T-helper 22 cell (primary cell): ENCODE results near the gene NTRK1.
A peak's percentile ranks its signal among the peaks of the same experiment; 100 is the strongest.

Source experiments
- DNase-seq: peaks from one replicate; pipeline ENCODE4 v3.0.0-alpha.2; 2020; ENCODE audit warnings: low read depth

The NTRK1 gene

DNA sequence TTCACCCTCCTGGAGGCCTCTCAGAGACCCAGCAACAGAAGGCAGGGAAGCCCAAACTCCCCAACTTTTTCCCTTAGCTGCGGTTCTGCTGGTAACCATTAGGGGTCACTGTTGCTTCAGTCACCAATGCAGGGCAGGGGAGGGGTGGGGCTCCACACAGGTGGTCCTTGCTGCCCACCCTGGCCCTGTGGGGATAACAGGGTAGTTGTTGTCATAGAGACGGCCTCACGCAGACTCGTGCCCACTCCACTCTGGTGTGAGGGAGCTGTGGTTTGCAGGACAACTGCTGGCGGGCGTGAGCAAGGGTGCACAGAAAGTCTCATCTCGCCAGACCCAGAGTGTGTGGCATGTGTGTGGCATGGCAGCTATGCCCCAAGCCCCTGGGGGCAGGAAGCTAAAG, 21.7 kb upstream of the NTRK1 start:
- DNase-seq = no peak

DNA sequence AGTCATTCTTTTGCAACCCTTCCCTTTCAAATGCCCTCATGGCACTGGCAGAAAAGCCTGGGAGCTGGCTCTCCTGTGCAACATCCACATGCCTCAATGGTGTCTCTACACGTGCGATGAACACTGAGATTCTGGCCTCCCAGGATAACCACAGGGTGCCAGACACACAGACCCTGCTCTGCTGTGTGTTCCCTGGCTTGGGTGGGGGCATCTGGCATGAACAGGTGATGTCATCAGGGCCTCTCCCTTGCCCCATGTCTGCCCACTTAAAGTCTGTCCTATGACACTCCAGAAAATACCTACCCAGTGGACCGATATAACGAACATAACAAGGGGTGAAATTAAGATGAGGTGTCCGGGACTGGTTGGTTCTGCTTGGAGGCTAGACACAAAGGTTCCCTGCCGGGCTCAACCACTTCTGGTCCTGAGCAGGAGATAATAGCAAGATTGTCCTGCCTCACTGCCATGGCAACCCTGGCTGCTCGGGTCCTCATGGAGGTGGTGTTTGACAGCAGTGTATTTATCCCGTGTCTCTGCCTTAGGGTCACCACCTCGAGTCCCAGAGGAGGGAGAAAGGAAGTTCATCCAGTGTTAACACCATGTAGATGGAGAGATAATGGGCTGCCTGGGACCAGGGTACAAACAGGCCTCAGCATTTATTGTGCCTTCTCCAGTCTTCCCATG, 21.1 kb upstream of the NTRK1 start:
- DNase-seq = no peak

DNA sequence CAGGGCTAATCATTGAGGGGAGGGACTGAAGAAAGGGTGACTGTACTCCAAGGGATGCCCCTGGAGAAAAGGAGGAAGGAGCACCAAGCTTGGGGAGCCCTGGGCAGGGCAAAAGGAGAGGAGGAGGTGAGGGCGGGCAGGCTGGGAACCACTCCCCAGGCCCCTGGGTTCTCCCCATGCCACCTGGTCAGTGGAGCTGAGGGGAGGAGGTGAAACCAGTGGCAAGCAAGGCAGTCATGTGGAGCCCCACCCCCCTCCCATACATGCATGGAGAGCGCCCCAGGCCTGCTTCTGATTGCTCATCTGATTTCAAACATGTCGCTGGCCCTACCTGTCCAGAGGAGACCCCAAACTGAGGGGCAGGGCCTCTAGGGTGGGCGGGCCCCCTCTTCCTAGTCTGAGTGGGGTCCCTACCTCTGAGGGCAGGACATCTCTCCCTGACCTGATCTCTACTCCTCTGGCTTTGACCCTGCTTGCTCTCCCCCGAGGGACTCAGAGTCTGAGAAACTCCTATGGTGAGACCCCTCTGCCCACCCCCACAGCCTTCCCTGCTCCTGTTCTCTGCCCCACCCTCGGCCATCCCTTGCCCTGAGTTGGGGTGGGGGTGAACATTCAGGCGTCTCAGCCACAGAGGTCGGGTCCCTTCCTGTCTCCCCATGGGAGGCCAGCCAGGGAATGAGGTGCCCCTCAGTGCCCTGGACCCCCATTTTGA, 20.3 kb upstream of the NTRK1 start:
- no peak for DNase-seq

DNA sequence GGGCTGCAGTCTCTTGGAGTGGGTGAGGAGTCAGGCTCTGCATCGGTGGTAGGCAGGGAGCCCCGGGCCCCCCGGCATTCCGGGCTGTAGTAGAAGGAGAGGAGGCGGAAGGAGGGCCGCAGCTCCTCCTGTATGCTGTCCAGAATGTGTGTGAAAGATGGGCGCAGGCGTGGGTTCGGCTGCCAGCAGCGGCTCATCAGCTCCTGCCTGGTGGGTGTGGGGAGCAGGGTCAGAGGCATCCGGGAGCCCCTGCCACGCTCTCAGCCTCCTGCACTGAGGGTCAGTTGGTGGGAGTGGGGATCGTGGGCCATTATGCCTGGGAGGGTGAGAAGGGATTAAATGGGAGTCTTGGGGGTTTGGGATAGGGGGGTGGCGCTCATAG, 19.8 kb upstream of the NTRK1 start:
- no peak for DNase-seq

DNA sequence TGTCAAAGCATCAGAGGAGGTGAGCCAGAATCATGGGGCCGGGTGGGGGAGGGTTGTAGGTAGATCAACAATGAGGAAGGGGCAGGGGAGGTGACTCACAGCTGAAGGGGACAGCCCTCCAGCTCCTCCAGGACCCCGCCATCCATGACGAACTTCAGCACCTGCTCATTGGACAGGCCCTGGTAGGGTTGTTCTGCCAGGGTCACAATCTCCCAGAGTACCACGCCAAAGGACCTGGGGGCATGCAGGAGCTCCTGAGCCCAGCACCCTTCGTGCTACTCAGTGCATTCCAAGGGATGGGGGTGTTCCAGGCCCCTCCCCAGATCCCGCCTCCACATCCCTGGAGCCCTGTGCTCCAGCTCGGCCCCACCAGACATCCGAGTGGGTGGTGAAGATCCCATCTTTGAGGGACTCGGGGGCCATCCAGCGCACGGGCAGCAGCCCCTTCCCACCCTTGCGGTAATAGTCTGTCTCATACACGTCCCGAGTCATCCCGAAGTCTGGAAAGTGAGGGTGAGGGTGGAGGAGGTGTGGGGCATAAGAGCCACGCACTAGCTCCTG, 19.3 kb upstream of the NTRK1 start:
- no peak for DNase-seq

DNA sequence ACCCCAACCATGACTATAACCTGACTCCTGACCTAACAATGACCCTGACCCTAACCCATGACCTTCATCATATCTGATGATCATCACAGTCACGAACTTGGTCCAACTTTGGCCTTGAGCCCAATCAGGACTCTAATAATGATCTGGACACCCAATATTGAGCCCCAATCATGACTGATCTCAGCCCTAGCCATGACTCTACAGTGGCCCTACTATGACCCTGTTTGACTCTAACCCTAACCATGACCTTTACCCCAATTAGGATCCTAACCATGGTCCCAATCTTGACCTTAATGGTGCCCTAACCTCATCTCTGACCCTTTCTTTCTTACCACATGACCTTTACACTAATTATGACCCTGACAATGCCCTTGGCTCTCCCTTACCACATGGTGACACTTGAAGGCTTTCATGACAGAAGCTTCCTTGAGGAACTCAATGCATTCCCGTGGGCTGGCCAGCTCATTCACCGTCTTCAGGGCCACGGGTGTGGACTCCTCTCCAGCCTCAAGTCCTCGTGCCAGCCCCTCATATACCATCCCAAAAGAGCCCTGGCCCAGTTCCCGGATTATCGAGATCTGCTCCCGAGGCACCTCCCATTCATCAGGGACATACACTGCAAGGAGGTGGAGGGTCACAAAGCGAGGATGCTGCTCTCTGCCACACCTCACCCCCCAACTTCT, 17.9 kb upstream of the NTRK1 start:
- no peak for DNase-seq

DNA sequence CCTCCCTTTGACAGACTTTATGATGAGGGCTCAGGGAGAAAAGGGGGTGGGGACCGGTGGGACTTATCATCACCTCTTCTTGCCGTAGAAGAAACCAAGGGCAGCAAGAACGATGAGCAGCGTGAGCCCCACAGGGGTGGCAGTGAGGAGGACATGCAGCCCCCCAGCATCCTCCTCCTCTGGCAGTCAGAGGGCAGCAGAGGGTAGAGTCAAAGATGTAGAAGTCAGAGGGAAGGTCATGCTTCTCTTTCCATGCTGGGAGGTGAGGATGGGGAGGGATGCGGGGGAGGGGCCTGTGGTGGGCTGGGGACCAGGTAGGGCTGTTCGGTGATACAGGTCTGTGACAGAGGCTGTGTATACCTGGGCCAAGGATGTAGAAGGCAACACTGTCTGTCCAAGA, 16.6 kb upstream of the NTRK1 start:
- DNase-seq = no peak

DNA sequence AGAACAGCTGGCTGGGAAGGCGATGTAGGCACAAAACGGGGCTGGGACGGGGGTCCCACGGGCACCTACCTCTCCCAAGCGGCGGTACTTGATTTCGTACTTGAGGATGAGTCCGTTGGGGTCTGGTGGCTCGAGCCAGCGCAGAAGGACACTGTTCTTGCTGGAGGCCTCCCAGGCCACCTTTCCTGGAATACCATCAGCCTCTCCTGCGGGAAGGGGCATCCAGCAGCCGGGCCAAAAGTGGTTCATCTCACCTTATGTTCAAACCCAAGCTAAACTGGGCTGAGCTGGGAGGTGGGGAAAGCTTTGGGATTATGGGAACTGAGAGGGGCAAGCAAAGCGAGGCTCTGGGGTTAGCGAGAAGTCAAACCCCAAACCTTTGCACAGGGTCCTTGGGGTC, 16.0 kb upstream of the NTRK1 start:
- DNase-seq = no peak

DNA sequence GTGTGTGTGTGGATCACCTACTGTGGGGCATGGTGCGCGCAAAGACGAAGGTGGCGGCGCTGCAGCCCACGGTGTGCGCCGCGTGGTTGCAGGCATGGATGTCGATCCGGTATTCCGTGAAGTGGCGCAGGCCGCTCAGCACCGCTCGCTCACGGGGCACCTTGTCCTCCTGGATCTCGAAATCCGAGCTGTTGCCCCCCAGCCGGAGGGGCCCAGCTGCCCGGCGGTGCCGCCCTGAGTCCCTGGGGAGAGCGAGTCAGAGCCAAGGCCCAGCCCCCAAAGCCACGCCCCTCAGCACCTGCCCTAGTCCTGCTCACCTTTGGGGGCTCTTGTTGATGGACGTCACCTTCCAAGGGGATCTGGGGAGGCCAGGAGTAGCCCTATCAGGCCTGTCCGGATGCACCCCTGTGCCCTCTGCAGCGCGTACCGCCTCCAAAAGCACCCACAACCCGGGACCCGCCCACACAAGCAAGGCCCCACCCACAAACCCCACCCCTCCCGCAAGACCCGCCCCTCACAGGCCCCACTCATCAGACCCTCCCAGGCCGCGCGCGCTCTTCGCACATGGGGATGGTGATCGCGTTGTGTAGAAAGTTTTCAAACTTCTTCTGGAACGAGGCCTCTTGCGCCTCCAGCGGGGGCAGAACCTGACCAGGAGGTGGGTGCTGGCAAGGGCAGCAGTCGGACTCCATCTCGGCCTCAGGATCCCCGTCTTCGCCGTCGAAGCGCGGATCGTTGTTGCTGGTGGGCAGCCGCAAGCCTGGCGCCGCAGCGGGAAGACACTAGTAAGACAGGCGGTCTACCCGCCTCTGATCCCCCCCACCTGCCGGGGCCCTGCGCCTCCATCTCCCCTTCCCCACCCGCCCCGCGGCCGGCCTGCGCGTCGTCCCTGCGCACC, 15.4 kb upstream of the NTRK1 start:
- DNase-seq = no peak

DNA sequence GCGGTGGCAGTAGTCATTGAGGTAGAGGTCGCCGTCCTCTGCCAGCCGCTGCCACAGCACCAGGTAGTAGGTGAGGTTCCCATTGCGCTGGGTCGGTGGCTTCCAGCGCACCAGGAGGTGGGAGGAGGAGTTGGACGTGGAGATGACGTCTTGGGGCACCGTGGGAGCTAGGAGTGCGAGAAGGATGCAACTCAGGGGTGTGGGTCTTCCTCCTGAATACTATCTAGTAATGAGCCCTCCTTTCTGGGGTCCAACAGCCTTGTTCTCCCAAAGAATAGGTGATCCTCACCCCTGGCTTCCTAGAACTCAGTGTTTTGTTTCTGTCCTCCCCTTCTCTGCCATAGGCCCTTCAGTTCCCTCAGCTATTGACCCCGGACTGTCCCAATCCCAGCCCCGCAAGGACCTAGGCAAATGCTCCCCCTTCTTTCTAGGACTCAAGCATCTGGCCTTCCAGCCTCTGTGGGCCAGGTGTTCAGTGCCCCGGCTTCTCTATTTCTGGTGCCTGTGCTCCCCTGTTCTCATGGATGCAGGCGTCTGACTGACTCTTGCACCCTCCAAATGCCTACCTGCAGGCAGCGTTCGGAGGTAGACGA, 14.6 kb upstream of the NTRK1 start:
- DNase-seq = no peak

DNA sequence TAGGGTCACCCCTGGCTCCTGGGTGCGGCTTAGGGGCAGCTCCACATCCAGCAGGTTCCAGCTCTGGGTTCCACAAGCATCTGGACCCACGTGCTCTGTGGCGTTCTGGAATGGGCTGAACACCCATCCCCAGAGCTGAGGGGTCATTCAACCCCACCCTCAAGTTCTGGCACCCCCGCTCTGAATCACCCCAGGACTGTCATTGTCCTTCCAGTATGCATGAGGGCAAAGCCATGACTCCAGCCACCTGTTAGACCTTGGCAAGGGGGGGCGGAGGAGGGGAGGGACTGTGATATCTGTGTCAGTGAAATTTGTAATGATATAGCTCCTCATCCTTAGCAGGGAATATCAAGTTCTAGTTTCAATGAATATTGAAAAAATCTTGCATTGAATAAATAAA, 14.0 kb upstream of the NTRK1 start:
- DNase-seq = no peak

DNA sequence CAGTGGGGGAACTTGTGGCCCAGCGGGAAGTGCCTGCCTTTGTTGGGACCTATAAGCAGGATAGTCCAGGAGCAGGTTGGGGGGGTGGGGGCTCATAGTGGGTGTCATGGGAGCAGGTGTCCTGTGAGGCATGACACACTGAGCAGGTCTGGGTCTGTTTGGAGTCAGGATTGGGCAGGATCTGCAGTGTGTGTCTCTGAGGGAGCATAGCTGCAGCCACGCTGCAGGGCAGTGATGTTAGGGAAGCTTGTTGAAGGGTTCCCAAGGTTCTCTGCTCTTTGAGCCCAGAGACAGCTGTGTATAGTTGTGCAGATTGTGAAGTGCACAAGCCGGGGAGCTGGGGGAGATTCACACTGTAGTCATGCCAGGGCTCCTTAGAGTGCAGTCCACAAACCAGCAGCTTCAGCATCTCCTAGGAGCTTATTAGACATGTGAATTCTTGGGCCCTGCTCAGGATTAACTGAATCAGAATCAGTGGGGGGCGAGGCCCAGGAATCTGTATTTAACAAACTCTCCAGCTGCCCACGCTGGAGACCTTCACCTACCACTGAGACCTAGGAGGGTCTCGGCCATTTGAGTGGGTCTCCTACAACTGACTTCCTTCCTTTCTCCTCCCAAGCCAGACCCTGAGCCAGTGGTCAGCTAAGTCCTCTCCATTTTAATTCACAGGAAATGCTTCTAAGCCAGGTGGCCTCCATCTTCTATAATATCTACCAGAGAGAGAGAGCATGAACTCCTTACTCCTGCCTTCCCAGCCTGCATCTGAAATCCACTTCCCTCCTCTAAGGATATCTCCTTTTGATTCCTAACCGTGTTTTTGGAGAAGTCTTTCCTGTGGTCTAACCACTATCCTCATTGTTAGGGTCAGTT, 12.8 kb upstream of the NTRK1 start:
- no peak for DNase-seq

DNA sequence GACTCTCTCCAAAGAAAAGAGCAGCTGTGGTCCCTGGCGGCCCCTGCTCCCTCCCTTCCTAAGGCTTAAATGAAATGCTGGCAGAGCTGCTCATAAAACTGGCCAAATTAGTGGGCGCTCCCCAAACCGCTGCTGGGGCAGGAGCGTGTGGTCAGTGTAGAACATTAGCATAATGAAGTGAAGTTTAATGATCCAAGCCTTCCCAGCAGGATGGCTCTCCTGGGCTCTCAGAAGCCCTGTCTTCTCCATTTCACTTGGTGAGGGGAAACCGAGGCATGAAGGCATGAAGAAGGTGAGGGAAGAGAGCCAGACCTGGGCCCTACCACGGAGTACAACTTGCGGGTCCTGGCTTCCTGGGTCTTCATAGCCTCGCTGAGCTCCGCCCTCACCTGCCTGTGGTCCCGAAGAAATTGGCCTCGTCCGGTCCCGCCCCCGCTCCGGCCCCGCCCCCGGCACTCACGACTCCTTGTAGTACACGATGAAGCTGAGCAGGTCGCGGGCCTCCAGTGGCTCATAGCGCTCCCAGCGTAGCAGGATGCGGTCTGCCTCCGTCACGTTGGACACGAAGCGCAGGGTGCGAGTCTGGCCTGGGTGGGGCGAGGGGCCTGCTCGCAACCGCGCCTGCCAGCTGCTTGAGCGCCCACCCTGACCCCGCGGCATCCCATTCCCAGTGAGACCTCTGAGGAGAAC, 12.1 kb upstream of the NTRK1 start:
- peak; percentile 48 for DNase-seq

DNA sequence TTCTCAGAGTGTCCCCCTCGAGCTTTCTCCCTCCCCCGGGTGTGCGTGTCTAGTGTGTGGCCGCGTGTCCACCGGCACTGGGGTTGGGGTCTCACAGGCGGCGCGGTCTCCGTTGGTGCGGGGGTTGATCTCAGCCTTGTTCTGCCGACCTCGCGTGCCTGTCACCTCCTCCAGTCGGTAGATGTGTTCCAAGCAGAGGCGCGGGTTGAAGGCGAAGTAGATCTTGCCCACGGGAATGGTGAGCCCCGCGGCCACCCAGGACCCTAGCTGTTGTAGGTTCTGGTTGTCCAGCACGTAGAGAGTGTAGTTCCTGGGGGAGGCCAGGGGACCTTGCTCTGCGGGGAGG, 11.5 kb upstream of the NTRK1 start:
- no peak for DNase-seq

DNA sequence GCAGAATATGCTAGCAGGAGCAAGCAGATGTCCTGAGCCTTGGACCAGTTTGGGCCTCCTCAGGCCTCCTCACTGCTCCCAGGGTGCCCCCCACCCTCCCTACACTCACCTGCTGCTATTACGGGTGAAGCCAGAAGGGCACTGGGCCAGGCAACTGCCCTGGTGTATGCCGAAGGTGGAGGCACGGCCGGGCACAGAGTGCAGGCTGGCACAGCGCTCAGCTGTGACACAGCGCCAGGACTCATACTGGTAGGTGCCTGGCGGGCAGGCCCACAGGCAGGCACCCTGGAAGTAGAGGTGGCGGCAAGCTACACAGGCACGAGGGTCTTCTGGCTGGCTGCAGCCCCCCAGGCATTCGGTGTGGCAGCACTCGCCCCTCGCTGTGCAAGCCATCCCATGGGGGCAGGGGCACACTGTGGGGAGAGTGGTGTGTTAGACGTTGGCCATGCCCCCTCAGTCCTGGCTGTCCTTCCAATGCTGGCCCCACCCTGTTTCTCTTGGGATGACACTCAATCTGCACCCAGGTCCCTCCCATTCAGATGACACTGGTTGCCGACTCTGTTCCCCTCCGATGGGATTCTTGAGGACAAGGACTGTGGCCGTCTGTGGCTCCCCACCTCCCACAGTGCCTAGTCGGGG, 8.8 kb upstream of the NTRK1 start:
- no peak for DNase-seq

DNA sequence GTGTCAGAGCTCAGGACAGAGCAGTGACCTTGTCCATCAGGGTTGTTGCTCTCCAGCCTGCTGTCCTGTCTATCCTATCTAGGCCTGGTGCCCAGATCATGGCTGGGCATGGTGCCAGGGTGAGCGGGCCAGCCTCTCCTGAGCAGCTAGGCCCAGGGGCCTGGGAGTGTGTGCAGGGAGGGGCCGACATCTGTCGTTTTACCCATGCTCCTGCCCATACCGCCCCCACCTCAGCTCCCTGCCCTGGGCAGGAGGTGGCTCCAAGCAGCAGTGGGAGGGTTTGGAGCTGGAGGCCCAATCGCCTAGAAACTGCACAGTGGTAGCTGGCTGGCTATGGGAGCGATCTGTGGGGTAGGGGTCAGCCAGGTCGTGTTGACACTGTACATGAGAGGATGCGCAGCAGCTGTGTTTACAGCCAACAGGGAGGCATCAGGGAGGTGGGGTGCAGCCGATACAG, 8.2 kb upstream of the NTRK1 start:
- DNase-seq = no peak

DNA sequence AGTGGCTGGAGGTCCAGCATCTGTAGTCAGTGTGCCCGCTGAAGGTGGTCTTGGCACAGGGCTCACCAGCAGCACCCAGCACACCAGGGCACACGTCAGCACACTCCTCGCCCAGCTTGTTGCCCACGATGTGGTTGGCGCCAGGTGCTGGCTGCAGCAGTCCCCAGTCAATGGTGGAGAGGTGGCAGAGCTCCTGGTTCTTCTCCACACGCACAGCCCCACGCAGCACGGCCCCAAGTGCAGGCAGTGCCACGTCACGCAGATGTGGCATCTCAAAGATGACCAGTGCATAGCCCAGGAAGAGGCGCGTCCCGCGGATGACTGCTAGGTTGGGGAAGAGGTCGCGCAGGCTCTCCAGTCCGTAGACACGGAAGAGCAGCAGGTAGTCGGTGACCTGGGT, 6.9 kb upstream of the NTRK1 start:
- no peak for DNase-seq

DNA sequence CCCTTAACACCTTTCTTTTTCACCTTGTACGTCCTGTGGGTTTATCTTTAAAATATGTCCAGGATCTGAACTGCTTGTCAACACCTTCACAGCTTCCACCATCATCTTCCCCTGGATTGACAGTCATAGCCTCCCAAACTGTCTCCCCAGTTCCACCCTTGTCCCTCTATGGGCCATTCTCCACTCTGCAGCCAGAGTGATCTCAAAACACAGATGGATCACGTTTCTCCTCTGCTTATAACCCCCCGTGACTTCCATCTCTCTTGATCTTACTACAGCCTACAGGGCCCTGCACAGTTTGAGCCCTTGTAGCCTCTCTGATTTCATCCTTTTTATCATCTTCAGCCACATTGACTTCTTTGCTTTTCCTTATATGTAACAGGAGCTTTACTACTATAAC, 6.0 kb upstream of the NTRK1 start:
- no peak for DNase-seq

DNA sequence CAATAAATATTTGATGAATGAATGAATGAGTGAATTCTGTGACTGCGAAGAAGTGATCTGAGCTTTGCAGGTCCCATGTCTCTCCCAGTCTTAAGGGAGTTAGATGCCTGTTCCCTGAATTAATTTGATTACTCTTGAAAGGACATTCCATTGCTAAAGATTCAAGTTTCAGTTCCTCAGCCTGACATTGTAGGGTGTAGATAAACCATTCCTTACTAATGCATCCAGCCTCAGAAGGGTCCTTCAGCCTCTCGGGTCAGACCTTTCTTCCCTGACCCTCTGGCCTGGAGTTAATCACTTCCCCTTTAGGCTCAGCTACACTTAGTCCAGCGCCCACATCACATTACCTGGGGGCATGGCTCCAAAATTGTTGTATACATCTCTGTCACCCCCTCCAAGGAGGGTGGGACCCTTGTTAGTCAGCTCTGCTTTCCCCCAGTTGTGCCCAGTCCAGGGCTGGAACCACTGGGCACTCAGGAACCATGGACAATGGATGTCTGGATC, 4.3 kb upstream of the NTRK1 start:
- no peak for DNase-seq
